Activated T-cell treated with anti-CD3 and anti-CD28 coated beads for 1 hour (primary cell): ENCODE data around the gene SPEM2.

Experiments used
- DNase-seq: peaks from one replicate; pipeline ENCODE4 v3.0.0-alpha.2; 2020; ENCODE audit warnings: low read depth

Gene SPEM2

DNA sequence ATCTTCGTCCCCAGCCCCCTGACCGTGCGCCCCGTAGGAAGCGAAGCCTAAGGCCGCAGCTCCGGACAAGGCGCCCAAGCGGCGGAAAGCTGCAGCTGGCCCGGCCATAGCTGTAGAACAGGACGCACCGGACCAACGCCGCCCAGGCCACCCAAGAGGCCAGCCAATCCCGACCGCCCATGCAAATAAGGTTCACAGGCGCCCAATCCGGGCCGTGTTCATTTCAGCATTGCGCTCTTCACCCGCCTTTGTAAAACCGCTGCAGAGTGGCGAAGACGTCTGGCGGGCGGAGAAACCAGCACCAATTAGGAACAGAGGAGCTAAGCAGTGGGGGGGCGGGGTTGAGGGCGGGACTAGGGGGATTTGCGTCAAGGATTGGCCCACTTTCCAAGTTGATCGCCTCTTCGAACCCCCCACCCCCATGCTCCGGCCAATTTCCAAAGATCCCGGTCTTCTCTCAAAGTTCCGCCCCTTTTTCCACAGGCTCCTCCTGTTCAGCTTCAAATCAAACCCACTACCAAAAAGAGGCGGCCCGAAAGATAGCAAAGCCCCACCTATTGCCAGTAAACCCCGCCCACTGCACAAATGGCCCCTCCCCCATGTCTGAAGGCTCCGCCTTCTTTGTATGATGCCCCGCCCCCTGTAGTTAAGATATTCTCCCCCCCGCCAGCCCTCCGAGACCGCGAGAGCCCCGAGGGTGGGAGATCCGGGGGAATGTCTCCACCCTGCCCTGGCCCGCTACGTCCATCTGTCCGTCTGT lies 21.3 kb upstream of the SPEM2 start, which contains the start of gene TMEM256:
Gene TMEM256 (minus strand): TSS at position 121 of the 760 bp plus-strand sequence. CDS start 13 bp downstream, at position 108.
- DNase-seq = peak; percentile 89

DNA sequence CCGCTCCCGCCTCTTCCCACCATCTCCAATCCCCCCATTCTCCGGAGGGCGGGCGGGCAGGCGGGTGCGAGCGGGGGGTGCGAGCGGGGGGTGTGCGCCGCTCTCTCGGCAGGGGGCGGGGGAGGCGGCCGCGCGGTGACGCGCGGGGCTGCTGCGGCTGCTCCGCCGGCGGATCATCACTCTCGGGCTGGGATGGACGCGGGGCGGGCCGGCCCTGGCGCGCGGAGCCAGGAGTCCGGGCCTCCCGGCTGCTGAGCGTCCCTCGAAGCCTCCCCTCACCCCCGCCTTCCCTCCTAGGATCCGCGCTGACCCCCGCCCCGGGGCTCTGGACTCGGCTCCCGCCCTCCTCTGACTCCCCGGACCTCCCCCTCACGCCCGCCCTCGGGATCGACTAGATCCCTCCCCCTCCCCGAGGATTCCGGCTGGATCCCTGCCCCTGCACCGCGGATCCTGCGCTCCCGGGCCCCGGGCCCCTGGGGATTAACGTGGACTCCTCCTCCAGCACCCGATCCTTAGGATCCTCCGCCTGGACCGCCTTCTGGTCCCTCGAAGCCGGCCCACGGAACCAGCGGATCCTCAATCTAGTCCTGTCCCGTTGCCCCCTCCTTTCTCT lies 20.6 kb upstream of the SPEM2 start:
- DNase-seq = no peak

DNA sequence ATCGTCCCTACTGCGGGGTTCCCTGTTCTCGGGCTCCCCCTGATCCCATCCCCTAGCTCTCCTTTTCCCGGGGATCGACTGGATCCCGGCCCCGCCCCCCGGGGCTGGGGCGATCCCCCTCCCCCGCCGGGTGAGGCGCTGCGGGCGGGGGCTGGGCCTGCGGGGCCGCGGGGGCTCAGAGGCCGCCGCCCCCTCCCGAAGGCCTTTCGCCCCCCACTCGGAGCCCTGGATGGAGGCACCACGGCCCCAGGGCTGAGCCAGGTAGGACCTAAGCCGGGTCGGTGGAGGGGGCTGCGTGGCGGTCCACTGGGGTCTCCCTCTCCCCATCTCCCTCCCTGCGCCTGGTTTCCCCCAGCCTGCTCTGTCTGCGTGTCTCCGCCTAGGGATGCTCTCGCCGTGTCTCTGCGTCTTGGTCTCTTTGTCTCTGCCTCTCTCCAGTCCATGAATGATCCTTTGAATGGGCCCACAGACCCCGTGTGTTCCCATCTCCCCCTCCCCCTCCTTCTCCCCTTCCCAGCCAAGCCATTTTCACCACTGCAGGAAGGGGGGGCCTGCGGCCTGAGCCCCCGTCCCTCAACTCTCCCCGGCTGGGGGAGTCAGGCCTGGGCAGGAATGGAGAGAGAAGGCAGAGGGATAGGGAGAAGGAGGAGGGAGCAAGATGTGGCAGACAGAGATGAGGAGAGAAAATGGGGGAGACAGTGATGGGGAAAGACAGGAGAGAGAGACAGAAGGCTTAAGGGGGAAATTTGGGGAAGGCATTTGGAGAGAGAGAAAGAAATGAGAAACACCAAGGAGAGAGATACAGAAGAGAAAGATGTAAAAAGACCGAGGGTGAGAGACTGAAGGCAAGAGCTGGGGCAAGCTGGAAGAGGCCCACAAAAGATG lies 19.8 kb upstream of the SPEM2 start:
- DNase-seq = no peak

DNA sequence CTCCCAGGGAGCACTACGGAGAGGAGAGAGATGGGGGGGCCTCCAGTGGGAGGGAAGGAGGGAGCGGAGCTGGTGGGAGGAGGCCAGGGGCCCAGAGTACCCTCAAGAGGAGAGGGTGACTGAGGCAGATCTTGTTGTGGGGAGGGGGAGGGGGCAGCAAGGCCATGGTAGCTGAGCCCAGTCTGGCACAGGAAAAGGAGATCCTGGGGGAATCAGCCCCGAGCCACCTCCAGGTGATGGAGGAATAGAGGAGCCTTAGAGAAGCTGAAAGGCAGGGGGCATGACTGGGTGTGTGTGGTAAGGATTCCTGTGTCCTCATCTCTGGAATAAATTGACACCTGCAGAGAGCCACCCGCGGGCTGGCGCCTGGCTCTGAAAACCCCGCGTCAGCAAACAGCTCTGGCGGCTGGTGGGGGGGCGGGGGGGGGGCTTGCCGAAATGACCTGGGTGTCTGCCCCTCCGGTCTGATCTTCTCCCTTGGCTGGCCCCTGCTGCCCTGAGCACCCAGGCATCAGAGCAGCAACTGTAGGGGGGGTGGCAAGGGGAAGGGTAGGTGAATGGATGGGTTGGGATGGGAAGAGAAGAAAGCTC lies 19.1 kb upstream of the SPEM2 start:
- no peak for DNase-seq

DNA sequence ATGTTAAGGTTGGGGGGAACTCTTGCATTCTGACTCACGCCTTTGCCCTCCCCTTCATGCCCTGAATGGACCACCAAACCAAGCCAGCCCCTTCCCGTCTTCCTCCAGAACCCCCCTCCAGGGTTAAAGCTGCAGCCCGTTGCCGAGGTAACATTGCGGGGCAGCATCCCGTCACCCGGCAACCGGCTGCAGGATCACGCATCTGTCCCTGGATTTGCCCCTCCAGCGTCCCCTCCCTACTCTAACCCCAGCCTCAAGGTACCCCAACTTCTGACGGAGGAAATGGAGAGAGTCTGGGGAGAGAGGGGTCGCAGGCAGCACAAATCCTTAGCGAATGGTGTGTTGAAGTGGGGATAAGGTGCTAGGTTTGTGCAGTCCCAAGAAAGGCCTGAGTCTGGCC lies 18.3 kb upstream of the SPEM2 start:
- no peak for DNase-seq

DNA sequence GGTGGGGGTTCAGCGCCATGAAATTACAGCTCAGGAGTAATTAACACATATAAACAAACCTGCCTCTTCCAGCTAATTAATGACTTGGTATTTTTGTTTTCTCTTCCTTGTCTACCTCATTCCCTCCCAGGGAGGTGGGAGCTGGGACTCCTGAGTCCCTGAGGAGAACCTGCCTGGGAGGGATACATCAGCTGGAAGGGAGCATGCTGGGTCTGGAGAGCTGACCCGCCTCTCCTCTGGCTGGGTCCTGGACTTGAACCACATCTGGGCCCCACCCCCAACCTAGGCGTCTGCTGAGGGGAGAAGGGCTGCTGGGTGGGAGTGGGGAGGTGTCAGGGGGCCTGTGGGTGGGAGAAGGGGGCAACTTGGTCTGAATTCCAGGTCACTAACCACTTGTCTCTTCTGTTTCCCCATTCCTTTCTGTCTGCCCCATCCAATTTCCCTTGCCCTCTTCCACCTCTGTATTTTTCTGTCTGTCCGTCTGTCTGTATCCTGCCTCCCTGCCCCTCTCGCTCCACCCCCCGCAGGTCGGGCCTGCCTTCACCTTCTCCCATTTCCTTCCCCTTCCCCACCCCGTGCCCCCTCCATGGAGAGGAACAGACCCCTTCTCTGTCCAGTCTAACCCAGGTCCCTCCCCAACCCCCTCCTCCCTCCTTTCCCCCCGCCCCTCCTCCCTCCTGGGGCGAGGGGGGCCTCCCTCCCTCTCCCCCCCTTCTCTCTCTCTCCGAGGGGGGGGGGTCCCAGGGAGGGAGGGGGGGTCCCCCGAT lies 17.7 kb upstream of the SPEM2 start, which contains the start of gene NLGN2:
Gene NLGN2 (plus strand): TSS at position 361 of the 767 bp plus-strand sequence. CDS start 411 bp downstream, outside the sequence.
- no peak for DNase-seq

DNA sequence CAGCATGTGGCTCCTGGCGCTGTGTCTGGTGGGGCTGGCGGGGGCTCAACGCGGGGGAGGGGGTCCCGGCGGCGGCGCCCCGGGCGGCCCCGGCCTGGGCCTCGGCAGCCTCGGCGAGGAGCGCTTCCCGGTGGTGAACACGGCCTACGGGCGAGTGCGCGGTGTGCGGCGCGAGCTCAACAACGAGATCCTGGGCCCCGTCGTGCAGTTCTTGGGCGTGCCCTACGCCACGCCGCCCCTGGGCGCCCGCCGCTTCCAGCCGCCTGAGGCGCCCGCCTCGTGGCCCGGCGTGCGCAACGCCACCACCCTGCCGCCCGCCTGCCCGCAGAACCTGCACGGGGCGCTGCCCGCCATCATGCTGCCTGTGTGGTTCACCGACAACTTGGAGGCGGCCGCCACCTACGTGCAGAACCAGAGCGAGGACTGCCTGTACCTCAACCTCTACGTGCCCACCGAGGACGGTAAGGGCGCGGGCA lies 17.1 kb upstream of the SPEM2 start:
- no peak for DNase-seq

DNA sequence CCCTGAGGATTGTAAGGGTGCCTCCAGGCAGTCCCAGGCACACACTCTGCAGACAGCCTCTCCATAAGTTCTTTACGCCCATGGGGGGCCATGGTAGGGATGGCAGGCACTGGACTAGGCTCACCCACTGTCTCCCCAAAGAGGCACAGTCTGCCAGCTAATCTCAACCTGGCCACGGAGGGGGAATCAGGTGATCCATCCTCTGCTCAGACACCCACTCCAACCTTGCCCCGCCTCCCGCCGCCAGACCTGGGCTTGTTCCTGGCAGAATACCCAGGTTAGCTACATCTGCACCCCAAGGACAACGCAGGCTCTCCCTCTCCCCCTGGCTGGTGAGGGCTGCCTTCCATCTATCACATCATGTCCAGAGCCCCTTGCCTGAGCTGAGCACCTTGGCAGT lies 16.6 kb upstream of the SPEM2 start:
- DNase-seq = no peak

DNA sequence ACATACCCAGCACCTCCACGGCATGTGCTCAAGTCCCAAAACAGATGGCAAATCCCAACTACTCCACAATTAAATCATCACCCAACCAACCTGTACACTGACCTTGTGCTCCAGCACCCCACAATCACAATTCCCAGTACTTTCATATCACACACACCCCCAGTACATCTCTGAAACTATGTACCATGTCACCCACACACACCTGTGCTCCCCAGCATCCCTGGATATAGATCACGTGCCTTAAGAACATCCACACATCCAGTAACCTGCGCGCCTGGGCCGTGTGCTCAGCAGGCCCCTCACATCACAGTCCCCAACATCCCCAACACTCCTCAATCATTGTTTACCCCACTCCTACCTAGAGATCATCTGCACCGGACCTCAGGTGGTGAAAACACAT lies 15.7 kb upstream of the SPEM2 start:
- no peak for DNase-seq

DNA sequence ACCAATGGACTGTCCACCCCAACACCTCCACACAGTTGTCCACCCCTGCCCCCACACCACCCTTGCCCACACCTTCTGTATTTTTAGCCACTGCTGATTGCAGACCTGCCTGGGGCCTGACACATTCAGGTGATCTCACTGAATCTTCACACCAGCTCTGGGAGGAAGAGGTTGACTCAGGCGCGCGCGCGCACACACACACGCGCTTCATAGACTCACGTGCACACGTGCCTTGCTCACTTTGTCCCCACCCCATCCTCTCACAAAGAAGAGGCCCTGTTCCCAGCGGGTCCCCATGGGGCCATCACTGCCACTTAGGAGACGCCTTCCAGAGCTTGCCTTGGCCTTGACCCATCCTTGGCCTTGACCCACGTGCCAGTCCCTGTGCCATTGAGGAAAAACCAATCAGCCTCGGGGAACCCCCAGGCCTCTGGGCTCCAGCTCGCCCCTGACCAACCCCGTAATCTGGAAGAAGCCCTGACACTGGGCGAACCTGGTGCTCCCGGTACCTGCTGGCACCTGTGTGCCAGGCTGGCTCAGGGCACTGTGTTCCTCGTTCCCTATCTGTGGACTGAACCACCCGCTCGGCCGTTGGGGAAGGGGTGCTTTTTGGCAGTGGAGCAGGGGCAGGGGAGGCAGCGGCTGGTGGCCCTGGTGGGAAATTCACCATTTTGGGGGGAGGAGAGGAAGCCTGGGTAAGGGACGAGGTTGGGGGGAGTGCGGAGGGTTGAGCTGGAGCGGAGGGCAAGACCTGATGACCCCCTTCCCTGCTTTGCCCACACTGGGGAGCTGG lies 14.6 kb upstream of the SPEM2 start:
- no peak for DNase-seq

DNA sequence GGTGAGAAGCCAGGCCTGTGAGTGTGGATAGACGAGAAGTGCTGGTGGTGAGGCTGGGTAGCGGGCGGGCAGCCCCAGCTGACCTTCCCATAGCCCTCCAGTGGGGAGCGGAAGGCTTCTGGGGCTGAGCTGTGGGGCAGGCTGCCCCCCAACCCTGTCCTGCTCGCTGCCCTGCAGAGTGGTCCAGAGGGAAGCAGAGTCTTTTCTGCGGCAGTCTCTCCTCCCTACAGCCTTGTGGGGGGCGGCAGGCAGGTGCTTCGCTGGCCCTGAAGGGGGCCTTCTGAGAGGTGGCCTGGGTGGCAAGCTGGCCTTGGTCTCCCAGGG lies 14.0 kb upstream of the SPEM2 start:
- no peak for DNase-seq

DNA sequence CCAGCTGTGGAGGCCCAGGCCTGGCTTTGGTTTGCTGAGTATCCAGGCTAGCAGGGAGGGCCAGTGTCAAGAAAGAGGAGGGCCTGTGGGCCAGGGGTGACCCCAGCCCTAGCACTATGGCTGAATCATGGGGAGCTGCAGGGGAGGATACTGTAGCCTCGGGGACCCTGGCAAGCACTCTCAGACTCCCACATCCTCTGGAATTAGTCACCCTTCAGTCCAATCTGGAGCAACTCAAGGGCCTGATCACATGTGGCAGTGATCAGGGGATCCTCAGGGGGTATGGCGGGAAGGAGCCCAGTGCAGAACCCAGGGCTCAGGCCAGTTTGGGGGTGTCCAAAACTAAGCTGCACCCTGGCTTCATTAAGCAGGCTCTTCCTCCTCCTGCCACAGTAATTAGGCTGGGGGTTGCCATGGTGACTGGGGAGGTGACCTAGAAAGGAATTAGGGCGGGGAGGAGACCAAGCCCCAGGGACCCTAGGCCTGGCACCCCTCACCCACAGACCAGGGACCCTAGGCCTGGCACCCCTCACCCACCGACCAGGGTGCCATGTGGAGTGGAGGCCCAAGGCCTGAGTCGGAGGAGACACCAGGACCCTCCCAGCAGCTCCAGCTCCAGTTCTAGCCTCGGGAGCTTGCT lies 11.9 kb upstream of the SPEM2 start:
- no peak for DNase-seq

DNA sequence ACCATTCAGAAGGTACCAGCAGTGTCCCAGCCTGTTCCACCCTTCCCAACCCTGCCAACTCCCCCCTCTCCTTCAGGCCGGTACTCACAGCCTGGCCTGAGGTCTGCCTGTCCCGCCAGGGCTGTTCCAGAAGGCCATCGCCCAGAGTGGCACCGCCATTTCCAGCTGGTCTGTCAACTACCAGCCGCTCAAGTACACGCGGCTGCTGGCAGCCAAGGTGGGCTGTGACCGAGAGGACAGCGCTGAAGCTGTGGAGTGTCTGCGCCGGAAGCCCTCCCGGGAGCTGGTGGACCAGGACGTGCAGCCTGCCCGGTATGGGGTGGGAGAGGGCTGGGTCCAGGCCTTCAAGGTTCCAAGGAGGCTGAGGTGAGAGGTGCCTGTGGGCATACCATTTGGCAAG lies 10.6 kb upstream of the SPEM2 start:
- DNase-seq = no peak

DNA sequence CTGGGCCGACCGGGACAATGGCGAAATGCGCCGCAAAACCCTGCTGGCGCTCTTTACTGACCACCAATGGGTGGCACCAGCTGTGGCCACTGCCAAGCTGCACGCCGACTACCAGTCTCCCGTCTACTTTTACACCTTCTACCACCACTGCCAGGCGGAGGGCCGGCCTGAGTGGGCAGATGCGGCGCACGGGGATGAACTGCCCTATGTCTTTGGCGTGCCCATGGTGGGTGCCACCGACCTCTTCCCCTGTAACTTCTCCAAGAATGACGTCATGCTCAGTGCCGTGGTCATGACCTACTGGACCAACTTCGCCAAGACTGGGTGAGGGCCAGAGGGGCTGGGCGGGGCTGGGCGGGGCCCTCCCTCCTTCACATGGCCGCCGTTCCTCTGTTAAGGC lies 9.6 kb upstream of the SPEM2 start:
- DNase-seq = no peak

DNA sequence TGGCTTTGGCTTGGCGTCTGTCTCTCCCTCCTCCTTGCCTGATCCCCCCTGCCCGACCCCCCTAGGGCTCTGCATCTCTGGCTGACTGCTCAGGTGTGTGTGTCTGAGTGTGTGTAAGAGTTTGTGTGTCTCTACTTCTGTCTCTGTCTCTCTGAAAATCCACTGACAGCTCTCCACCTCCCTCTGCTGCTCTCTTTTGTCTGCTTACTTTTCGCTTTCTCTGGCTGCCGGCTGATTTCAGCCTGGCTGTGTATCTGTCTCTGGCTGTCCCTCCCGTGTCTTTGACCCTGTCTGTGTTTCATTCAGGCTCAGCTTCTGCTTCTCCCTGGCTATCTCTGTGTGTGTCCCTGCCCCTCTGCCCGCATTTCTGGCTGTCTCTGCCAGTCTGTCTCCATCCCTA lies 9.1 kb upstream of the SPEM2 start:
- no peak for DNase-seq

DNA sequence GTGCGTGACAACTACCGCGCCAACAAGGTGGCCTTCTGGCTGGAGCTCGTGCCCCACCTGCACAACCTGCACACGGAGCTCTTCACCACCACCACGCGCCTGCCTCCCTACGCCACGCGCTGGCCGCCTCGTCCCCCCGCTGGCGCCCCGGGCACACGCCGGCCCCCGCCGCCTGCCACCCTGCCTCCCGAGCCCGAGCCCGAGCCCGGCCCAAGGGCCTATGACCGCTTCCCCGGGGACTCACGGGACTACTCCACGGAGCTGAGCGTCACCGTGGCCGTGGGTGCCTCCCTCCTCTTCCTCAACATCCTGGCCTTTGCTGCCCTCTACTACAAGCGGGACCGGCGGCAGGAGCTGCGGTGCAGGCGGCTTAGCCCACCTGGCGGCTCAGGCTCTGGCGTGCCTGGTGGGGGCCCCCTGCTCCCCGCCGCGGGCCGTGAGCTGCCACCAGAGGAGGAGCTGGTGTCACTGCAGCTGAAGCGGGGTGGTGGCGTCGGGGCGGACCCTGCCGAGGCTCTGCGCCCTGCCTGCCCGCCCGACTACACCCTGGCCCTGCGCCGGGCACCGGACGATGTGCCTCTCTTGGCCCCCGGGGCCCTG lies 8.3 kb upstream of the SPEM2 start:
- no peak for DNase-seq

DNA sequence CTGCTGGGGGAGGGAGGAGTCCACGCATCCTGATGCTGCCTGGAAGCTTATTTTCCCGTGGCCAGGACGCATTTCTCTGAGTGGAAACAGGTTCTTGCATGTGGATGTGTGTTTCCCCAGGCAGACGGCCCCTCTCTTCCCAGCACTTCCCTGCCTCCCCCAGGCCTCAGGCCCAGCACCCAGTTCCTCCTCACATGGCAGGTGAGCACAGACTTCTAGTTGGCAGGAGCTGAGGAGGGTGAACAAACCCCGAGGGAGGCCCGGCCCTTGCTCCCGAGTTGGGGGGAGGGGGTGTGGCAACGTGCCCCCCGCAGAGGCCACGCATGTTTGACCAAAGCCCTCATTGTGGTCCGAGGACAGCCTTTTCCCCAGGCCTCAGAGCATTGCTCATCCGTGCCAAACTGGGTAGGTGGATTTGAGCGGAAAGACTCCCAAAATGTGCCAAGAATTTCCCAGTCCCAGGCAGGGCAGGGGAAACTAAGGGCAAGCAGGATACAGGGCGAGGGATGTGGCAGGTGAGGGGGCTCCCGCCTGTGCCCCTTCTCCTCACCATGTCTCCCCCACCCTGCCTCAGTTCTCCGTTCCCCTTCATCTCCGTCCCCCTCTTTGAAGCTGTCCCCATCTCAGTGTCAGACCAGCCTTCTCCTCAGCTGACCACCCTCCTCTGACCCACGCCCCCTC lies 6.8 kb upstream of the SPEM2 start:
- DNase-seq = no peak

DNA sequence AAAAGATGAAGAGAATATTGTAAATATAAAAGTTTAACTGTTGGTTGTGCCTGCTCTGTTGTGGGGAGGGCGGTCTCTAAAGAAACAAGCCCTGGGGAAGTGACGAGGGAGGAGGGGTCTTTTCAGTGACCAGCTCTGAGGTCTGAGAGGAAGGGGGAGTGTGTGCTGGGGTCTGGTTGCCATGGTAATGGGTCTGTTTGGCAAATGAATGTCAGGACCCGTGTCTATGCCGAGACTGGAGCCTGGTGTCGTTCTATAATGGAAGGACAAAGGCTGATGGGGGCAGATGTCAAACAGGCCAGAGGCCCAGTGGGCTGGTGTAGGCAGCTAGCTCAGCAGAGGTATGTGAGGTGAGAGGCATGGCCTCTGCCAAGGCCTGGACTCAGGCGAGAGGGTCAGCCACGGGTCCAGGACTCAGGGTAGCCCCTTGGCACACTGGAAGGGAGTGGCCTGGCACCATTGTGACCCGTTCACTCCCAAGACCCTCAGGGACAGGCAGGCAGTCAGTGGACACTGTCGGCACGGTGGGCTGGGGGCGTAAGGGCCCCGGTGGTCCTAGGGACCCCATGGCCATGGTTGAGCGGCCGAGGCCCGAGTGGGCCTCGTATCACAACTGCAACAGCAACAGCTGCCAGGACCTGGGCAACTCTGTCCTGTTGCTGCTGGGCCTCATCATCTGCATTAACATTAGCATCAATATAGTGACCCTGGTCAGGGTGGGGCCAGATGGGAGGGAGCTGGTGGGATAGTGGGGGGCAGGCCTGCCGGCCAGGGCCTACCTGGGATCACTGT lies 5.4 kb upstream of the SPEM2 start, which contains the start of gene SPEM1:
Gene SPEM1 (plus strand): TSS at position 506 of the 792 bp plus-strand sequence. CDS start 61 bp downstream, at position 567.
- DNase-seq = no peak
